Ishikawa (cell line): Measurements from ENCODE around the gene OPCML.

Source experiments
- CEBPB ChIP-seq: IDR thresholded peaks from 2 replicates; pipeline ENCODE4 v1.6.1; 2012
- CREB1 ChIP-seq: IDR thresholded peaks from 2 replicates; pipeline ENCODE4 v1.6.1; 2012; ENCODE audit warnings: low read depth
- EGR1 ChIP-seq: IDR thresholded peaks from 2 replicates; pipeline ENCODE4 v1.6.1; 2012
- EP300 ChIP-seq: IDR thresholded peaks from 2 replicates; pipeline ENCODE4 v1.6.1; 2012; ENCODE audit warnings: borderline replicate concordance
- FOXM1 ChIP-seq: IDR thresholded peaks from 2 replicates; pipeline ENCODE4 v1.6.1; 2012; ENCODE audit warnings: low read depth, borderline replicate concordance
- NFIC ChIP-seq: IDR thresholded peaks from 2 replicates; pipeline ENCODE4 v1.6.1; 2012
- RAD21 ChIP-seq: IDR thresholded peaks from 2 replicates; pipeline ENCODE4 v1.6.1; 2012; ENCODE audit warnings: low read depth
- TAF1 ChIP-seq: IDR thresholded peaks from 2 replicates; pipeline ENCODE4 v1.6.1; 2012; ENCODE audit warnings: low read depth, mild to moderate bottlenecking
- TCF12 ChIP-seq: IDR thresholded peaks from 2 replicates; pipeline ENCODE4 v1.6.1; 2012; ENCODE audit warnings: low read depth
- TEAD4 ChIP-seq: IDR thresholded peaks from 2 replicates; pipeline ENCODE4 v1.6.1; 2012
- YY1 ChIP-seq: IDR thresholded peaks from 2 replicates; pipeline ENCODE4 v1.6.1; 2012; ENCODE audit warnings: low read depth
- ZBTB7A ChIP-seq: IDR thresholded peaks from 2 replicates; pipeline ENCODE4 v1.6.1; 2012; ENCODE audit warnings: low read depth
- TF ChIP-seq, protein P1 (sequence below): IDR thresholded peaks from 2 replicates; pipeline ENCODE4 v1.6.1; 2012
- TF ChIP-seq, protein P2 (sequence below): IDR thresholded peaks from 2 replicates; pipeline ENCODE4 v1.6.1; 2012
- TF ChIP-seq, protein P3 (sequence below): IDR thresholded peaks from 2 replicates; pipeline ENCODE4 v1.6.1; 2012; ENCODE audit warnings: low read depth, mild to moderate bottlenecking

OPCML gene

DNA sequence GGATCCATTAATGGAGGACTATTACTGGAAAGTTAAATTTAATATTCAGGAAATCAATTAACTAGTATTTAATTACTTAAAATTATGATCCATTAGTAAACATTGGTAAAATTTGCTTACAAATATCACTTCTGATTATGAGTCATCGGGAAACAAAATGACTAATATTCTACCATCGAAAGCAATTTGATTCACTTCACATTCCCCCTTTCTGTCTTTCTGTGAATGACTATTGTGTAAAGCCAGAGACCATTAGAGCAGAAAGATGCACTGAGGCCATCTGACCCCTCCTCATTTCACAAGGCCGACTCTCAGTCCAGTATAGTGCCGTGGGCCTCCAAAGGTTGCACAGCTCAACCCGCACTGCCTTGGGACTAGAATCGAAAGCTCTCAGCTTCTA lies 619.0 kb downstream of the OPCML start:
- TF ChIP-seq YY1 (no peak), ZBTB7A (no peak), CREB1 (no peak), EP300 (no peak), RAD21 (no peak), TCF12 (no peak), NFIC (no peak), TEAD4 (no peak), CEBPB (no peak), TAF1 (no peak), EGR1 (no peak), FOXM1 (no peak)
- TF ChIP-seq, protein P1, sequence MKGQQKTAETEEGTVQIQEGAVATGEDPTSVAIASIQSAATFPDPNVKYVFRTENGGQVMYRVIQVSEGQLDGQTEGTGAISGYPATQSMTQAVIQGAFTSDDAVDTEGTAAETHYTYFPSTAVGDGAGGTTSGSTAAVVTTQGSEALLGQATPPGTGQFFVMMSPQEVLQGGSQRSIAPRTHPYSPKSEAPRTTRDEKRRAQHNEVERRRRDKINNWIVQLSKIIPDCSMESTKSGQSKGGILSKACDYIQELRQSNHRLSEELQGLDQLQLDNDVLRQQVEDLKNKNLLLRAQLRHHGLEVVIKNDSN: no peak
- TF ChIP-seq, protein P2, sequence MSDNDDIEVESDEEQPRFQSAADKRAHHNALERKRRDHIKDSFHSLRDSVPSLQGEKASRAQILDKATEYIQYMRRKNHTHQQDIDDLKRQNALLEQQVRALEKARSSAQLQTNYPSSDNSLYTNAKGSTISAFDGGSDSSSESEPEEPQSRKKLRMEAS: no peak
- TF ChIP-seq, protein P3, sequence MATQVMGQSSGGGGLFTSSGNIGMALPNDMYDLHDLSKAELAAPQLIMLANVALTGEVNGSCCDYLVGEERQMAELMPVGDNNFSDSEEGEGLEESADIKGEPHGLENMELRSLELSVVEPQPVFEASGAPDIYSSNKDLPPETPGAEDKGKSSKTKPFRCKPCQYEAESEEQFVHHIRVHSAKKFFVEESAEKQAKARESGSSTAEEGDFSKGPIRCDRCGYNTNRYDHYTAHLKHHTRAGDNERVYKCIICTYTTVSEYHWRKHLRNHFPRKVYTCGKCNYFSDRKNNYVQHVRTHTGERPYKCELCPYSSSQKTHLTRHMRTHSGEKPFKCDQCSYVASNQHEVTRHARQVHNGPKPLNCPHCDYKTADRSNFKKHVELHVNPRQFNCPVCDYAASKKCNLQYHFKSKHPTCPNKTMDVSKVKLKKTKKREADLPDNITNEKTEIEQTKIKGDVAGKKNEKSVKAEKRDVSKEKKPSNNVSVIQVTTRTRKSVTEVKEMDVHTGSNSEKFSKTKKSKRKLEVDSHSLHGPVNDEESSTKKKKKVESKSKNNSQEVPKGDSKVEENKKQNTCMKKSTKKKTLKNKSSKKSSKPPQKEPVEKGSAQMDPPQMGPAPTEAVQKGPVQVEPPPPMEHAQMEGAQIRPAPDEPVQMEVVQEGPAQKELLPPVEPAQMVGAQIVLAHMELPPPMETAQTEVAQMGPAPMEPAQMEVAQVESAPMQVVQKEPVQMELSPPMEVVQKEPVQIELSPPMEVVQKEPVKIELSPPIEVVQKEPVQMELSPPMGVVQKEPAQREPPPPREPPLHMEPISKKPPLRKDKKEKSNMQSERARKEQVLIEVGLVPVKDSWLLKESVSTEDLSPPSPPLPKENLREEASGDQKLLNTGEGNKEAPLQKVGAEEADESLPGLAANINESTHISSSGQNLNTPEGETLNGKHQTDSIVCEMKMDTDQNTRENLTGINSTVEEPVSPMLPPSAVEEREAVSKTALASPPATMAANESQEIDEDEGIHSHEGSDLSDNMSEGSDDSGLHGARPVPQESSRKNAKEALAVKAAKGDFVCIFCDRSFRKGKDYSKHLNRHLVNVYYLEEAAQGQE: no peak

DNA sequence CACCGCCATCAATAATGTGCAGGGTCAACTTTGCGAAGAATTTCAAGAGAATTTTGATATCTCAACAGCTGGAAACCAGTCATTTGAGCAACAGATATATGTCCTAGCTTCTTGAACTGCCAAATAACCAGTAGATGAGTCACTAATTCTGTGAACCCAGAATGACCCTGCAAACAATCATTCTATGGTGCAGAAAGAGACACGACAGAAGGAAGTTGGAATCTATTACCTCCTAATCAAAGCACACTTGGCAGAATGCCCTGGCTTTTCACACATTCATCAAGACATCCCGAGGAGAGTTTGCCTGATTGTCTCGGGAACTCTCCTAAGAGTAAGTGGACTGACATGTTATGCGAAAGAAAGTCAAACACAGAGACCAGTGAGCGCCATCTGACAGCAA lies 621.1 kb downstream of the OPCML start:
- TF ChIP-seq YY1 (no peak), EGR1 (no peak), CEBPB (no peak), NFIC (no peak), EP300 (no peak), FOXM1 (no peak), TEAD4 (no peak), TCF12 (no peak), CREB1 (no peak), ZBTB7A (no peak), TAF1 (no peak)
- TF ChIP-seq, protein P2: no peak
- TF ChIP-seq, protein P3: no peak
- TF ChIP-seq, protein P1: no peak

DNA sequence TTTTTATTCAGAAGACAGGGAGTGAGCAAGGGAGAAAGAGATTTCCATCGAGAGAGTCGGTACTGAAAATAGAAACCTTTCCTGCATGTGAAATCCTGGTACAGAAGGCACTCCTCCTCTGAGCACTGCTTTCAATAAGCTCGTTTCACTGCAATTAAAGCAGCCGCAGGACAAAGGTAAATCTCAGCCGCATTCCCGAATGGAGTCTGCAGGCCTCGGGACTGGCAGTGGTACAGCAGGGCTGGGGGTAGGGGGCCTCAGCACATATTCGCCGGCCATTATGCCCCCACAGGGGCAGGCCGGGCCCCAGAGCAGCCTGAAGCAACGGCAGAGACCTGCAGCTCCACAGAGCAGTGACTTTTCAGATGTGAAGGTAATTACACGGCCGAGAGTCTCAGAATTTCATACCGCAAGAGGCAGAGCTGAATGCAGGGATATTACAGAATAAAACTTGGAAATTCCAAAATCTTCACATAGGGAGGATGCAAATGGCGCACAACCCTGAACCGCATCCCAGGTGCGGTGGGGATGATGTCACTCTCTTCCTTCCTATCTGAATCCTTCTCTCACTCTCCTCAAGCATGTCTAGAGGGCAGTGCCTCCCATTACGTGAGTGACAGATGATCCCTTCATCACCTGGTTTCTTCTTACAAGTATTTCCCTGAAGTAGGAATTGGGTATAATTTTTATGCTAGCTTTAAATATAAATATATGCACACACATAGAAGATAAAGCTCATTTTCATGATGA lies 622.1 kb downstream of the OPCML start:
- TF ChIP-seq CEBPB (no peak), EP300 (no peak), EGR1 (no peak), TAF1 (no peak), FOXM1 (no peak), RAD21 (no peak), TEAD4 (no peak), CREB1 (no peak), ZBTB7A (no peak), YY1 (no peak), NFIC (no peak), TCF12 (no peak)
- TF ChIP-seq, protein P2: no peak
- TF ChIP-seq, protein P1: no peak
- TF ChIP-seq, protein P3: no peak
